ENCODE data around the gene TBPL1.

TBPL1 gene

GRCh38 chr6:134031696-134032255 lies 78.8 kb downstream of the TBPL1 start:
- DNase-seq (ENCODE audit: low spot score): no peak
- TF ChIP-seq CTCF (IDR thresholded peaks at IDR 0.05; ENCODE audit: borderline replicate concordance, control extremely low read depth, extremely low read depth, insufficient read depth, missing control alignments): no peak
- in situ Hi-C loops (cut with MboI; ENCODE audit: low sequenced_read_pairs, unreplicated experiment): no loop called here

- in situ Hi-C loops (cut with MboI; ENCODE audit: low sequenced_read_pairs, unreplicated experiment): no loop called here
- no peak for TF ChIP-seq CTCF (IDR thresholded peaks at IDR 0.05; ENCODE audit: borderline replicate concordance, control extremely low read depth, extremely low read depth, insufficient read depth, missing control alignments)
- no peak for DNase-seq (ENCODE audit: low spot score)
Observed at GRCh38 chr6:134034478-134034877, 81.5 kb downstream of the TBPL1 start.

- TF ChIP-seq CTCF (IDR thresholded peaks at IDR 0.05; ENCODE audit: borderline replicate concordance, control extremely low read depth, extremely low read depth, insufficient read depth, missing control alignments): no peak
- DNase-seq (ENCODE audit: low spot score): no peak
- in situ Hi-C loops (cut with MboI; ENCODE audit: low sequenced_read_pairs, unreplicated experiment): no loop called here
Observed at GRCh38 chr6:134034961-134035822, 82.2 kb downstream of the TBPL1 start.

DNA sequence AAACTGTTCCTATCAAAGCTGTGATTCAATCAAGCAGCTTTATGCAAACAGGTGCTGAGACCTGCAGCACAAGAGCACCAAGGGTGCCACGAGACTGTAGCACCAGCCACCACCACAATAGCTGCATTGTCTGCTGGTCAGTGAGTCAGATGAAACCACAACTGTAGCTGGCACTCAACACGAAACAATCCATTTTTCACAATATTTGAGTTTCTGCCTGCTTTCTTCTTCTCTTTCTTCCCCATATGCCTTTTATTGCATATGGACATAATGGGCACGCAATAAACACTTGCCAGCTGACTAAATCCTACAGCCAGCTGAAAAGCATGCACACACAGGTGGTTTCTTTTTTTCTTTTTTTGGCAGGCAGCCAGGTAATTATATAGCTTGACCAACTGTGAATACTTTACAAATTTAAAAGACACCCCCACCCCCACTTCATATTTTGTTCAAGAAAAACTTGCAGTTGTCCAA lies 82.8 kb downstream of the TBPL1 start:
- DNase-seq (ENCODE audit: low spot score): no peak
- in situ Hi-C loops (cut with MboI; ENCODE audit: low sequenced_read_pairs, unreplicated experiment): no loop called here
- TF ChIP-seq CTCF (IDR thresholded peaks at IDR 0.05; ENCODE audit: borderline replicate concordance, control extremely low read depth, extremely low read depth, insufficient read depth, missing control alignments): no peak

DNA sequence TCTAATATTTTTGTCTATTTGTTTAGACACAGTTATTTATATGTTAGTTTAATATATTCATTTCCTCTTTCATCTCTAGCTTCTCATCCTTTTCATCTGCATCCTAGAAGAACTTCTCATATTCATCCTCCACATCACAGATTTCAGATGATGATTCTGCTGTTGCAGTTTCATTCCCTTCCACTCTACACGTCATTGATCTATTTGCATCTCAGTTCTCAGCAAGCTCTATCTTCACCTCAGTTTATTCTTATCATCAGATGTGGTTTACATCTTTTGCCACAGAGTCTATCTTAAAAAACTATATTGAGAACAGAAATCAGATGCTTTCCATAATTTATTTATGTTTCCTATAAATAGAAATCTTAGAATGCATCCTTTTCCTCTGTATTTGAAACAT lies 86.1 kb downstream of the TBPL1 start:
- TF ChIP-seq CTCF (IDR thresholded peaks at IDR 0.05; ENCODE audit: borderline replicate concordance, control extremely low read depth, extremely low read depth, insufficient read depth, missing control alignments): no peak
- in situ Hi-C loops (cut with MboI; ENCODE audit: low sequenced_read_pairs, unreplicated experiment): no loop called here

More for the DNA sequence above, 86.1 kb downstream of the TBPL1 start:
- no peak for DNase-seq (ENCODE audit: low spot score)
